Hepatic stellate cell (primary cell): ENCODE results near the gene PKIG.

Experiments
- DNase-seq: peaks from one replicate; pipeline ENCODE4 v3.0.0; 2011; ENCODE audit warnings: low spot score

The PKIG gene

DNA sequence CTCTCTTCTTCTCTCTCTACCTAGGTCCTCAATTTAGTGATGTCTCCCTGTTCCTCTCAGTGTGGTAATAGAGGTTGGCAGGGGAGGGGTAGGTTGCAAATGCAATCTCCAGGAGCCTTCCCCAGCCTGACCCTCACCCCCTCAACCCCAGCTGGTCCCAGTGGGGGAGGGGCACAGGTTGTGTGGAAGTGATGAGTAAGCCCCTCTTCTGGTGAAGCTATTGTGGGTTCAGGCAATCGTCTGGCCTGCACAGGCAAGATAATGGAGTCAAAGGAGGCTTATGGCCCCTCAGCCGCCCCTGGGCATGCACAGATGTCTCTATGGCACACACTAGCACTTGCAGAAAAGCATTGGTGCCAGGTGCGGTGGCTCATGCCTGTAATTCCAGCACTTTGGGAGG, 79.9 kb downstream of the PKIG start:
- no peak for DNase-seq

DNA sequence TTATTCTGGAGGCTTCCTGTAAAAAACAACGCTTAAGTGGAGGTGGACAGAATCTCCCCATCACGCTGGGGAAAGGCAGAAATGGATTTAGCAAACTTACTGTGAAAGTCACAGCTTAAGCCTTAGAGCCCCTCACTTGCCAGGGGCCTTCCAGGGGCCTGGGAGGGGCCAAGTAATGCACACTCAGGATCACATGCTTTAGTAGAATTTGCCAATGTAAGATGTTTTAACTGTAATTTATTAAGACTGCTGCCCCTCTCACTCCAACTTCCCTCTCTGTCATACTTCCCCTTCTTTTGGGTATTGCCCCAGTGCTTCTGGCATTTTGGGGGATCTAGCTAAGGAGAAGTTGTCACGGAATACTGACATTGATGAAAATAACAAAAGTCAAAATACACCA, 81.8 kb downstream of the PKIG start:
- DNase-seq, result no peak

DNA sequence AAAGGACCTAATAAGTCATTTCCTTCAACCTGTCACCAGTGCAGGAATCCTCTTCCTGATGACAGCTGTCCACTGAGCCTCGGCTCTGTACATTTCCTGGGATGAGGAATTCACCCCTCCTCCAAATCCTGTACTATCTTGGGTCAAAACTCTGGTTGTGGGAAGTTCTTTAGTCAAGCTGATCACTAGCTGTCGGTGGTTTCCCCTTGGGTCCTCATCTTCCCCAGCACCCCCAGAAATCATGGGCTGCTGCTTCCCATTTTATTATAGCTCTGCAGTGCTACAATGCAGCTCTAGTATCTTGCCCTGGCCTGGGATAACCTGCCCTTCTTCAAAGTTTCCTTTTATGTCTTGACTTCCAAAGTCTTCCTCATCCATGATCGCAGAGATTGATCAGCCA, 83.7 kb downstream of the PKIG start:
- no peak for DNase-seq
